ENCODE measurements around the gene RNF44.

GRCh38 chr5:176514244-176514950, 22.8 kb downstream of the RNF44 start:
- TF ChIP-seq CTCF (IDR thresholded peaks at IDR 0.05; ENCODE audit: low read depth, low read length, missing input control) = no peak
- TF ChIP-seq, protein P1, sequence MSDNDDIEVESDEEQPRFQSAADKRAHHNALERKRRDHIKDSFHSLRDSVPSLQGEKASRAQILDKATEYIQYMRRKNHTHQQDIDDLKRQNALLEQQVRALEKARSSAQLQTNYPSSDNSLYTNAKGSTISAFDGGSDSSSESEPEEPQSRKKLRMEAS (IDR thresholded peaks at IDR 0.05) = no peak
- TF ChIP-seq YY1 (IDR thresholded peaks at IDR 0.05) = no peak
- no peak for TF ChIP-seq RAD21 (IDR thresholded peaks at IDR 0.05)
- TF ChIP-seq EGR1 (IDR thresholded peaks at IDR 0.05; ENCODE audit: low read depth in 2 of 2) = no peak
- TF ChIP-seq ATF3 (IDR thresholded peaks at IDR 0.05) = no peak
- TF ChIP-seq TAF1 (conservative IDR thresholded peaks at IDR 0.05) = no peak
- no peak for TF ChIP-seq ZBTB33 (IDR thresholded peaks at IDR 0.05)

All from liver (tissue), 3 donors.